Mesothelial cell of epicardium (in vitro differentiated cells): ENCODE results near the gene CKLF. TPM values are rescaled to one million over a fixed set of nuclear protein-coding genes. Genes with fewer than 3 reads are reported as not detected.

Experiments used
- DNase-seq, 2 experiments: peaks; one replicate each; pipeline ENCODE4 v3.0.0; 2021; ENCODE audit warnings: low spot score in 2 of 2; ENCODE audit not compliant: unreplicated experiment in 2 of 2
- H3K27ac Mint-ChIP-seq: 2 replicates; pipeline ENCODE4 v1.8.0; 2021; ENCODE audit warnings: mixed read lengths
- H3K27me3 Mint-ChIP-seq: 2 replicates; pipeline ENCODE4 v1.8.0; 2021; ENCODE audit warnings: low read depth, mixed read lengths
- H3K36me3 Mint-ChIP-seq: 2 replicates; pipeline ENCODE4 v1.8.0; 2021; ENCODE audit warnings: mixed read lengths
- H3K4me1 Mint-ChIP-seq: 2 replicates; pipeline ENCODE4 v1.8.0; 2021; ENCODE audit warnings: mixed read lengths
- H3K4me3 Mint-ChIP-seq: 2 replicates; pipeline ENCODE4 v1.8.0; 2021; ENCODE audit warnings: mild to moderate bottlenecking, moderate library complexity, mixed read lengths
- H3K9me3 Mint-ChIP-seq: 2 replicates; pipeline ENCODE4 v1.8.0; 2021; ENCODE audit warnings: mixed read lengths
- CTCF ChIP-seq: fragments of 200-600 bp; sonication (generic); IDR thresholded peaks from one replicate; pipeline ENCODE4 v1.5.0; 2021; ENCODE audit warnings: antibody characterized with exemption; ENCODE audit not compliant: unreplicated experiment
- total RNA-seq: library from RNA; stranded (reverse); gene quantifications from 3 replicates; pipeline ENCODE4 v1.2.1, GENCODE V29; 2021

The CKLF gene
- total RNA-seq, 1 donor from 2014 or later, result 31.1 TPM

GRCh38 chr16:66547101-66547989, 5.0 kb upstream of the CKLF start:
- no peak overlapping the region for H3K4me3 Mint-ChIP-seq
- peaks cover 30% of the 10 kb centered on the region for H3K4me1 Mint-ChIP-seq
- H3K36me3 Mint-ChIP-seq, result peaks cover 15% of the 10 kb centered on the region
- H3K9me3 Mint-ChIP-seq, result no peaks in the 10 kb centered on the region
- H3K27ac Mint-ChIP-seq, result no peak overlapping the region
- no peak for TF ChIP-seq CTCF
- DNase-seq, result no peak
- peaks cover under 1% of the 10 kb centered on the region for H3K27me3 Mint-ChIP-seq

- no peak for DNase-seq
- H3K27ac Mint-ChIP-seq, result peak overlapping the region; percentile 89
- peaks cover 37% of the 10 kb centered on the region for H3K4me1 Mint-ChIP-seq
- peaks cover 1% of the 10 kb centered on the region for H3K27me3 Mint-ChIP-seq
- no peaks in the 10 kb centered on the region for H3K9me3 Mint-ChIP-seq
- peak overlapping the region; percentile 75 for H3K4me3 Mint-ChIP-seq
- TF ChIP-seq CTCF, result no peak
- peaks cover 16% of the 10 kb centered on the region for H3K36me3 Mint-ChIP-seq
These were observed 4.3 kb upstream of the CKLF start for GRCh38 chr16:66548068-66548467.

GRCh38 chr16:66548868-66549267, 3.5 kb upstream of the CKLF start:
- no peak for DNase-seq
- peaks cover 1% of the 10 kb centered on the region for H3K27me3 Mint-ChIP-seq
- peaks cover 16% of the 10 kb centered on the region for H3K36me3 Mint-ChIP-seq
- no peak for TF ChIP-seq CTCF
- H3K4me3 Mint-ChIP-seq, result peak overlapping the region; percentile 75
- H3K9me3 Mint-ChIP-seq, result no peaks in the 10 kb centered on the region
- H3K4me1 Mint-ChIP-seq, result peaks cover 45% of the 10 kb centered on the region
- H3K27ac Mint-ChIP-seq, result peak overlapping the region; percentile 89

- no peaks in the 10 kb centered on the region for H3K9me3 Mint-ChIP-seq
- TF ChIP-seq CTCF, result no peak
- peaks cover 1% of the 10 kb centered on the region for H3K27me3 Mint-ChIP-seq
- peak within 1 kb of the TSS; percentile 89 for H3K27ac Mint-ChIP-seq
- peak; percentile 61 to 76 for DNase-seq
- peak within 1 kb of the TSS; percentile 75 for H3K4me3 Mint-ChIP-seq
- peaks cover 51% of the 10 kb centered on the region for H3K4me1 Mint-ChIP-seq
- peaks cover 16% of the 10 kb centered on the region for H3K36me3 Mint-ChIP-seq
These were observed 2.9 kb upstream of the CKLF start, which contains the start of gene TK2 for GRCh38 chr16:66549284-66550131. TSS of gene TK2 (minus strand) at chr16:66550122. CDS start at chr16:66550061, 61 bp downstream.

- Mint-ChIP-seq H3K4me1 (peaks cover 58% of the 10 kb centered on the region), H3K27ac (peak overlapping the region; percentile 91), H3K9me3 (no peaks in the 10 kb centered on the region), H3K4me3 (peak overlapping the region; percentile 78), H3K36me3 (peaks cover 9% of the 10 kb centered on the region), H3K27me3 (peaks cover 1% of the 10 kb centered on the region)
- DNase-seq, result no peak
- no peak for TF ChIP-seq CTCF
These were observed 1.0 kb upstream of the CKLF start for GRCh38 chr16:66551348-66551759.
